ENCODE measurements around the gene SLC35E4.
"Not testable (repeated sequence)": the region's sequence is repeated elsewhere in the genome, so short reads cannot be mapped to it uniquely, and the experiment has no call there.

Gene SLC35E4

DNA sequence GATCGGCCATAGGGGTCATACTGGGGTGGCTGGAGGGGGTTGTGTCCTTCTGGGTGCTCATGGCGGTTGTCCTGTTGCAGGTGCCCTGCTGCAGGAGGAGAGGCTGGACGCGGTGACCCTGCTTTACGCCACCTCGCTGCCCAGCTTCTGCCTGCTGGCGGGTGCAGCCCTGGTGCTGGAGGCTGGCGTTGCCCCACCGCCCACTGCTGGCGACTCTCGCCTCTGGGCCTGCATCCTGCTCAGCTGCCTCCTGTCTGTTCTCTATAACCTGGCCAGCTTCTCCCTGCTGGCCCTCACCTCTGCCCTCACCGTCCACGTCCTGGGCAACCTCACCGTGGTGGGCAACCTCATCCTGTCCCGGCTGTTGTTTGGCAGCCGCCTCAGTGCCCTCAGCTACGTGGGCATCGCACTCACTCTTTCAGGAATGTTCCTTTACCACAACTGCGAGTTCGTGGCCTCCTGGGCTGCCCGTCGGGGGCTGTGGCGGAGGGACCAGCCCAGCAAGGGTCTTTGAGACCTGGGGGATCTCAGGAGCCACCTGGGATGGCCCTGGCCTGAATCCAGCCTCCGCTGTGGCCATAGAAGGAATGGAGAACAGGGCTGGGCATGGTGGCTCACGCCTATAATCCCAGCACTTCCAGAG, 11.1 kb downstream of the SLC35E4 start:
- in situ Hi-C loops (cut with MboI; ENCODE audit: low sequenced_read_pairs) = no loop called here

DNA sequence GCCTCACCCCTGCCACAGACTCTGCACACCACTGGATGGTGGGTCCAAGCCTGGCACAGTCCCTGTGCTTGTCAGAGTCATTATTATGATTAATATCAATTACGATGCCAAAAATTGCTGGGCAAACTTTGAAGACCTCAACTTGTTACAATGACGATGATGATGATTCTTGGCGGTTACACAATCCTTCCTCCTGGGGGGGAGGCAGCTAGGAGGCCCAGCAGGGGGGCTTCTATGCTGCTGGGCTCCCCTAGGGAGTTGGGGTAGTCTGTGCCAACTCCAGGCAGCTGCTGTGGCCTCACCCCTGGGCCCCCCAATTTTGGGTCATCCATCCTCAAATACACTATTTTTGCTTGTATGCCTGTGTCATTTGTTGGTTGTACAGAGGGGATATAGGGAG, 12.0 kb downstream of the SLC35E4 start:
- in situ Hi-C loops (cut with MboI; ENCODE audit: low sequenced_read_pairs) = no loop called here

DNA sequence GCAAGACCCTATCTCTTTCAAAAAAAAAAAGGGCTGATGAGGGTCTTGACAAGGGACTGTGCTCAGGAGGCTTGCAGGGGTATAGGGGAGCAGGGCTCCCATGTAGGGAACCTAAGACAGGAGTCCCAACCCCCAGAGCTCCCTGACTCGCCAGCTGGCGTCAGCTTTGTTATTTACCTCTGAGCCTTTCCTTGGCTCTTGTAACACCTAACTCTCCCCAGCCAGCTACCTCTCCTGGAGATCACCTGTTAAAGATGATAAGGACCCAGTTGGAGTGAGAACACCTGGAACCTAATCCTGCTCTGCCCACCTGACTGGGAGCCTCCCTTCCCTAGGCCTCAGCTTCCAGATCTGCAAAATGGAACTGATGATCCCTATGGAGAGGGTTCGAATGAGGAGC, 13.2 kb downstream of the SLC35E4 start:
- in situ Hi-C loops (cut with MboI; ENCODE audit: low sequenced_read_pairs) = no loop called here

DNA sequence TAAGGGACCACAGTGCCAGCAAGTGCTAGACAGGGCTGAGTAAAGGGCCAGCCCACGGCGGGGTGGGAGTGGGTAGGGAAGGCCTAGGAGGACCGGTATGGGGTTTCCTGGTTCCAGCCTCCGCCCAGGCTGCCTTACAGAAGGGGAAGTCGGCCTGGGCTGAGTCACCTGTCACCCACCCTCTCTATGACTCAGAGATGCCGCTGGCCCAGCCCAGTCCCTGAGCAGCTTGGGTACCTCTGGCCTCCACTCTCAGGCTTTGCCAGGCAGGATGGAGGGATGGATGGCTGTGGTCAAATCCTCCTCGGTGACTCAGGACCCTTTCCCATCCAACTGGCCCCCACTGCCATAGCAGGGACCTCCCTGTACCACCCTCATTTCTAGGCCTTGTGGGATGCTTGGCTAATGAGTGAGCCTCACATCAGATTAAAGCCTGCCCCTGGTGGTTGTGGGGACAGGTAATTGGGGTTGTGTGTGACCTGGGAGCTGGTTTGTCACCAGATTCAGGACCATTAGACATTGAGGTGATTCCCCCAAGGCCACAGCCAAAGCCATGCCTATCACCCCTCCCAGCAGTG, 13.9 kb downstream of the SLC35E4 start:
- in situ Hi-C loops (cut with MboI; ENCODE audit: low sequenced_read_pairs) = loop anchor here (10.0 kb wide), 1 partner anchor 45 kb away; the partner anchor contains the start of gene TCN2

DNA sequence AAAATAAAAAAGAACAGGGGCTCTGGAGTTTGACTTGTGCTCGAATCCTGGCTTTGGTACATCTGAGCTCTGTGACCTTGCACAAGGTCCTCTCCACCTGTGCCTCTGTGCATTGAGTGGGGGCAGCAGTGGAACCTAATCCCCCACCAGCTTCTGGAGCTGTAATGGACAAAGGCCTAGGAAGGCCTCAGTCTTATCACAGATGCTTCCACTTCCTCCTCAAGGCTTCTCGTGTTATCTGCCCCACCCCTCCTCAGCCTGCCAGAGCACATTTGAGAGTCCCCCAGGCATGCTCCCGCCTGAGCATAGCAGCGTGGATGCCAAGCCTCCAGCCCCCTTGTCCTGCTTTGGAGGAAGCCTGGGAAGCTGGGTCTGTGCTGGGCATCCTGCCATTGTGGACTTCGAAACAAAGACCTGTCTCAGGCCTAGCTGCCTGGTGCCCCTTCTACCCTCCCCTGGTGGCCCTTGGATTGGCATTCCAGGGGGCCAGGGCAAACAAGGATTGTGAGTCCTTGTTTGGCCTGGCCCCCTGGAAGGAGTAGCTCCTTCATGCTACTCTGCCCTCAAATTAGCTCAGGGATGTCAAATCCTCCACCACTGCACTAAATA, 15.0 kb downstream of the SLC35E4 start:
- in situ Hi-C loops (cut with MboI; ENCODE audit: low sequenced_read_pairs) = loop anchor here (10.0 kb wide), 1 partner anchor 46 kb away; the partner anchor contains the start of gene TCN2

DNA sequence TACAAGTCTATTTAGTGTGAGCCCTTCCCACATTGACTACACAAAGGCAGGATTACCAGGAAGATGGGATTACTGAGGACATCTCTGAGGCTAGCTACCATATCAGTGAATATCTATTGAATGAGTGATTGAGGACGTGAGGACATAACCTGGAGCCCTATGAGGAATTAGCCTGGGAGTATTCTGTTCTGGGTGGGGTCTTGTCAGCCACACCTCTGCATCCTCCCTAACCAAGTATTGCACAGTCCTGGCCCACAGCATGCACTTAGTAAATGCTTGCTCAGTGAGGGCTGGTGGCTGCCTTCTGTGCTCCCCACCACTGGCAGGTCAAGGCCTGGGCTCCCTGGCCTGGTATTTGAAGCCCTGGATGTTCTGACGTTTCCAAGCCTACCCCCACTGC, 17.3 kb downstream of the SLC35E4 start:
- in situ Hi-C loops (cut with MboI; ENCODE audit: low sequenced_read_pairs) = loop anchor here (10.0 kb wide), 1 partner anchor 48 kb away; the partner anchor contains the start of gene TCN2

DNA sequence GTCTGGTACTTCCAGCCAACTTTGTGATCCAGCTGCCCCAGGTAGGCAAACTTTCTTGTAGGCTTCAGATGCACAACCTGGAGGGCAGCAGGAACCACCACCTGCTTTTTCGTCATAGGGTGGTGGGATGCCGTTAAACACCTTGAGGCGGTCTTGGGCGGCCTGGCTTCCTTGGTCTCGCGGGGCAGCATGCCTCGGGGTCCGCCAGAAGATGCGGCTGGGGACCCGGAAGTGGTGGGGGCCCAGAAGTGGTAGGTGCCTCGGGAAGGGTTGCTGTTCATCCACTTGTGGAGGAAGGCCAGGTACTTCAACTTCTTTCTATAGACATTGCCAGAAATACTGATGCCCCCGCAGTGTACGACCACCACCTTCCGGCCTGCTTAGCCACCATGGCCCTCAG, 18.8 kb downstream of the SLC35E4 start:
- in situ Hi-C loops (cut with MboI; ENCODE audit: low sequenced_read_pairs) = loop anchor here (10.0 kb wide), 1 partner anchor 50 kb away; the partner anchor contains the start of gene TCN2

DNA sequence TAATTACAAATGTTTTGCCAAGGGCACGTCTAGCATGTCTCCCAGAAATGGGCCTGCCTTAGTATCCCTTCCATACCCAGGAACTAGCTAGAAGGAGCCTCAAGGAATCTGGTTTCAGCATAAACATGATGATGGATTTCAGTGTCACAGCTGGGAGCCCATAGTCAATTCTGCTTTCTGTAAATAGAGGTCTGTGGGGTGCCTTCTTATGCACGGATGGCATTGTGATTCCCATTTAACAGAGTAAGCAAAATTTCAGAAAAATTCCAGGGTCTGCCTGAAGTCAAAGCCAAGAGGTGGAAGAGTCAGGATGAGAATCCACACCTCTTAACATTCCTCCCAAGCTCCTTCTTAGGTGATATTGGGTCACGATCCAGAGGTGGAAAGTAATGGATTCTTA, 20.0 kb downstream of the SLC35E4 start:
- in situ Hi-C loops (cut with MboI; ENCODE audit: low sequenced_read_pairs) = loop anchor here (10.0 kb wide), 1 partner anchor 51 kb away; the partner anchor contains the start of gene TCN2

DNA sequence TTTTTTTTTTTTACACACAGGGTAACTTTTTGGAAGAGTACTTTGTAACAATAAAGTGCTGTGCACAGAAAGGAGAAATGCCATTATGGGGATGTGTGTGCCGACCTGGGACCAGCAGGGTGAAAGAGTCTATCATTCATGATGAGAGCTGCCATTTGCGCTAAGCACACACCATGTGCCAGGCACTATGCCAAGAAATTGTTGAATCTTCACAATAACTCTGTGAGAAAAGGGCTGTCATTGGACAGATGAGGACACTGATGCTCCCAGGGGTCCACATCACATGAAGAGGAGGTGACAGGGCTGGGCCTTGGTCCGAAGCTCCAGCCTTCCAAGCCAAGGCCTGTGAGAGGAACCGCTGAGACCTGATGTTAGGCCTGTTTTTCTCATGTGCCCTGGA, 26.5 kb downstream of the SLC35E4 start:
- in situ Hi-C loops (cut with MboI; ENCODE audit: low sequenced_read_pairs) = no loop called here

DNA sequence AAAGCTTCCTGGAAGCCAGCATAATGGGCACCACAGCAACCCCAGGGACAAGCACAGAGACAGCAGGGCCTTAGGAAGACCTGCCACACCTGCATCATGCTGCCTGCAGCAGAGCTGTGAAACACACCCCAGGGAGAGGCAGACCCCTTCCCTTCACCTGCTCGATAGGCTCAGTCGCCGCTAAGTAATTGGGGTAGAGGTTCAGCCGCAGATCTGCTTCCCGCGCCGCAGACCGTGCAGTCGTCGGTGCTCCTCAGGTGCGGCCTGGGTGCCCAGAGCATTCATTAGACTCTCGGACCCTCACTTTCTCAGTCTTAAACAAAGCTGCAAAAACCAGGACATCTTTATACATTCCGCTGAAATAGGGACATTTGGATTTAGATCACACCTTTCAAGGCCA, 29.2 kb downstream of the SLC35E4 start:
- in situ Hi-C loops (cut with MboI; ENCODE audit: low sequenced_read_pairs) = no loop called here

DNA sequence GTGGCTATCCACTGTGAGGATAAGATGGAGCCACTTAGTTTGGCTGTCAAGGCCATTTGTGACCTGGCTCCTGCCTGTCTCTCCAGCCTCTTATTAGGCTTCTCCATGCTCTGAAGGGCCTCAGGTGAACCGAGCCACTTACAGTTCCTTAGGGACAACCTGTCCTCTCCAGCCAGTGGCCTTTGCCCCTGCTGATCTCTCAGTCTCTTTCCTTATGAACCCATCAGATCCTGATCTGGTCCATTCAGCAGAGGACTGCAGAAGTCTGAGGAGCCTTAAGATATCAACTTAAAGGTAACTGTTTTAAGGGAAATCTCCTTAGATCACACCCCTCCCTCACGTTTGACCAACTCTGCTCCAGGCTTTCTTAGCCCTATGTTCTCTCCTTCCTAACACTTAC, 29.7 kb downstream of the SLC35E4 start:
- in situ Hi-C loops (cut with MboI; ENCODE audit: low sequenced_read_pairs) = no loop called here

DNA sequence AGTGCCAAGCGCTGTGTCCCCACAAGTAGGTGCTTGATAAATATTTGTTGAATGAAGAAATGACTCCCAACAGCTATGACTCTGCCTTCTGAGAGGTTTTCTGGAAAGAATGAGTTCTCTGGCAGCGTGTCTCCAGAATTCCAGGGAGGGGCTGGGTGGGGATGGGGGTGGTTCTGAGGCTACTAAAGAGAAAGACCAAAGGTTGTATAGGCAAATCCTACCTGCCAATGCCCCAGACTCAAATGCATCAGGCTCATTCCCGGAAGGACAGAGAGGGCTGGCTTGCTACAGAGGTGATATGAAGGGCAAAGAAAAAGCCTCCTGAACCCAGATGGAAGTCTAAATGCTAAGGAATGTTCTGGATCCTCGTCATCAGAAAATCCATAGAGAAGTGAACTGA, 30.2 kb downstream of the SLC35E4 start:
- in situ Hi-C loops (cut with MboI; ENCODE audit: low sequenced_read_pairs) = no loop called here

DNA sequence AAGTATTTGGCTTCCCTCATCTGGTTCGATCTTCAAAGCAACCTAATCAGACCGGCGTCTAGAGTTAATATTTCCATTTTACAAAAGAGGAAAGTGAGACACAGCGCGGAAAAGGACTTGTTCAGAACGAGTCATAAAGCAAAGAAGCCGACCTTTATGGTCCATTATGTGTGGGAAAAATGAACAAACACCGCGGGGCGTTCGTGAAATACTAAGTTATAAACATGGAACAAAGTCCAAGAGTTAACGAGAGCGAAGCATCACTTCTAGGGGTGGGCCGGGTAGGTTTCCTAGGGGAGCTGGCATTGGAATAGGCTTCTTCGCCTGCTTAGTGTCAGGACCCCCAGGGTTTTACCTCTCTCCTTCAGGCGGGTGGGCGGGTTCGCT, 31.5 kb downstream of the SLC35E4 start:
- in situ Hi-C loops (cut with MboI; ENCODE audit: low sequenced_read_pairs) = no loop called here

DNA sequence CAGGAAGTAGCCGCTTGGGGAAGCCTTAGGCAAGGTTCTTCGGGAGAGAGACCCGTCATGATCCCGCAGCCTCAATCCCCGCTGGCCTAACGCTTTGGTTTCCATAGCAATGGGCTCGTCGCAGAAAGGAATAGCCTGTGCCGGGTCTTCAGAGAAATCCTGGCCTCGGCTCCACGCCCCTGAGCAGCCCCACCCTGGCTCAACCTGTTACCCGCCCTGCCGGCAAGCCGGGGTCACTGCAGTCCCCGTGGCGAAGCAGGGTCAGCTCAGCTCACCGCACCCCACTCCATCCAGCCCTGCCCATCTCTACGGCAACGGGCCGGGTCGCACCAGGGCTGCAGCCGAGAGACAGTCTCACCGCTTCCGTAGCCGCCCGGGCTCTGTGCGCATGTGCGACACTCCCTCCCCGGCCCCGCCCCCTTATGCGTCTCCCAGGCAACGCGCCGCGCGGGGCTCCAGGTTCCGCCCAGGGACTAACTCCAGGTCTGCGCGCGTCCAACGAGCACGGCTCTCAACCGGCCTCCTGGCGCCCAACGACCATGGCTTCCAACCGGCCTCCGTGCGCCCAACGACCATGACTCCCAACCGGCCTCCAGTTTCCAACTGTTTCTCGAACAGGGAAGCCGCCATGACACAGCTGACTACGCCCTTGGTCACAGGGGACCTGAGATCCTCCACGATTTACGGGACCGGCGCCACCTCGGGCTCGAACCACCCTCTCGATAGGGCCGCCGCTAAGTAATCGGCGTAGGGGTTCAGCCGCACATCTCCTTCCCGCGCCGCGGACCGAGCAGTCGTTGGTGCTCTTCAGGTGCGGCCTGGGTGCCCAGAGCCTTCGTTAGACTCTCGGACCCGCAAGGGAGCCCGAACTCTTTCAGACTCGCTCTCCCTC, 32.2 kb downstream of the SLC35E4 start, which contains the start of gene DUSP18:
Gene DUSP18, minus strand, starts transcription at position 382 of the 892 bp plus-strand sequence. CDS start 3,872 bp downstream, outside the sequence.
- in situ Hi-C loops (cut with MboI; ENCODE audit: low sequenced_read_pairs) = no loop called here

DNA sequence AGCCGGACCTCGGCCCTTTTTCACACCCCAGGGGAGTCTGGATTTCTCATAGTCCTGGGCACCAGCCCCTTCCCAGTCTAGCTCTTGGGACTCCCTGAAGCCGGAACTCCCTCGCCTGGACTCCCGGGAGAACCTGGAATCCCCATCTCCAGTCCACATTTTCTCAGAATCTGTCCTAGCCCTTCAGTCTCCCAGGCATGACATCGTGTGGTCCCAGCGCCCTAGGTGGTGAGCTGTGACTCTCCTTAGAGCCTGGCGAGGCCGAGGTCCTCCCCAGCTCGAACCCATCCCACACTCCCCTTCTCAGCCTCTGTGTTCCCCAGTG, 32.8 kb downstream of the SLC35E4 start:
- in situ Hi-C loops (cut with MboI; ENCODE audit: low sequenced_read_pairs) = no loop called here

DNA sequence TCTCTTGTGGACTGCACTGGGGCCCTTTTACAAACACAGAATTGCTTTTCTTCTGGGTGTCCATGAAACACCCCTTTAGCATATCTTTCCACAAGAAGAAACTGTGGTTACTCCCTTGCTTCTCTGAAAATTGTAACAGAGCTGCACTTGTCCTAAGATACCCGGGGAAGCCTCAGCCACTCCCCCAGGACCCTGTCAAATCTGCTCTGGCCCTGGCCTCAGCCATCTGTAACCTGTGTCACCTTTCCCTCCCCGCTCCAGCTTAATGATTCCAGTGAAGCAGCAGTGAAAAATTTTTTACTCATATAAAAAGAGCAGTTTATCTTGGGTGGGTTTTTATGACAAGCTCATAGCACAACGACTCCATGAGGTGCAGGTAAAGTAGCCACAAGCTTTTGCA, 35.5 kb downstream of the SLC35E4 start:
- in situ Hi-C loops (cut with MboI; ENCODE audit: low sequenced_read_pairs) = no loop called here

DNA sequence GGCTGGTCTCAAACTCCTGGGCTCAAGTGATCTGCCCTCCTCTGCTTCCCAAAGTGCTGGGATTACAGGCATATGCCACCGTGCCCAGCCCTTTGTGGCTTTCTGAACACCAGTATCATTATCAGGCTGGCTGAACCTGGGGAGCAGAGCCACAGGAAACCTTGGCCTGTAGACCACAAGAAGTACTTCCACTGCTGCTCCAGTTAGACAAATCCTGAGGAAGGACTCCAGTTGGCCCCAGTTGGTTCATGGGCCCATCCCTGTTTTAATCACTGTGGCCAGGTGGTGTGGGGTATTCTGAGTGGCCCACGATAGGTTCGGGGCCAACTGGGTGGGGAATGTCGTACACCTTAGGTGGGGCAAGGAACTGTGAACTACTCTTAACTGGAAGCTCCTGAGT, 37.6 kb downstream of the SLC35E4 start:
- in situ Hi-C loops (cut with MboI; ENCODE audit: low sequenced_read_pairs) = no loop called here

DNA sequence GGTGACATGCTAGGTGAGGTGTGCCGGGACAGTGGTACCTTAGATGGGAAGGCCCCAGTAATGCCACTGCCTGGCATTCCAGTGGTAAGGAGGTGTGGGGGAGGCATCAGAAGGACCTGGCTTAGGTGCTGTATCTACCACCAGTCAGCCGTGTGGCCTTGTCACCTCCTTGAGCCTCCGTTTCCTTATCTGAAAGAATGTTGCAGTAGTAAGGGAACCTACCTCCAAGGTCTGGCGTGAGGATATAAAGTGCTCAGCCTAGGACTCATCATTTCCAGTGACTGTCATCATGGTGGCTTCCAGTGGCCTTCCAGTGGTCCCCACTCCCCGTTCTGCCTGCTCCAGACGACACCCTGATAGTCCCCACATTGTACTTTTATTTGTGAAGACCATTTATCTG, 38.9 kb downstream of the SLC35E4 start:
- in situ Hi-C loops (cut with MboI; ENCODE audit: low sequenced_read_pairs) = no loop called here

DNA sequence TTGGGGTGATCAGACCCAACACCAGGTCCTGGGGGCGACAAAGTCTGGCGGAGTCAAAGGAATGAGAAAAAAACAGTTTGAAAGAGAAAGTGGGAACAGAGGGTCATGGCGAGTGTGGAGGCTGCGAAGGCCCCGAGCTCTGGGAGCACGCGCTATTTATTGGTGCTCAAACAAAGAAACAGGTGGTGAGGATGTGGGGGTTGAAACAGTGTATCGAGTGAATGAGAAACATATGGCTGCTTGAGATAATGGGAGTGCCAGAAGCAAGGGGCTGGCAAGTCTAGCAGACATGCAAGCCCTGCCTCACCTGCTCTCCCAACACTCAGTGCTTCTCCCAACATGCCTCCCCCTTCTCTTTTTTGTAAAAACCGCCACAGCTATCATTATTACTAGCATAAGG, 39.9 kb downstream of the SLC35E4 start:
- in situ Hi-C loops (cut with MboI; ENCODE audit: low sequenced_read_pairs) = no loop called here

DNA sequence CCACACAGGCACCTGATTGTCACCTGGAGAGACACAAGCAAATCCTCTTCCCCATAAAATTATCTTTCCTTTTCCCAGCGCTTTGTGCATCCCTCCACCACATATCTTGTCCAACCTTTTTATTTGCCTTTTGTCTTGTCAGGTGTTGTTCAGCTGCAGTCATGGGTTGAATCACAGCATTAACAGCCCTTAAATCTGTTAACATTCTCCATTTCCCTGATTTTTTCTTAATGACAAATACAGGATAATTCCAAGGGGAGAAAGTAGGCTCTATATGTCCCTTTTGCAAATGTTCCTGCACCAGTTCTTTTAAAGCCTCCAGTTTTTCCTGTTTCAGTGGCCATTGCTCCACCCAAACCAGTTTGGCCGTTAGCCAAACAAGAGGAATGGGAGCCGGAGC, 41.0 kb downstream of the SLC35E4 start:
- in situ Hi-C loops (cut with MboI; ENCODE audit: low sequenced_read_pairs) = not testable (repeated sequence)
